A549 (cell line): Measurements from ENCODE around the gene TAF1B. TPM values are rescaled to one million over a fixed set of nuclear protein-coding genes. Genes with fewer than 3 reads are reported as not detected.

Source experiments
- ATAC-seq, 2 experiments: fragments of 200-7000 bp in 1 of 2; fragments of >200 bp in 1 of 2; cut with Nextera tagmentation in 1 of 2; cut with Tn5 transposase in 1 of 2; 3 replicates each; pipeline versions ENCODE4 v1.8.0 to v1.9.1; 2018 to 2020; ENCODE audit warnings: mild to moderate bottlenecking in 1 of 2, moderate library complexity in 1 of 2
- CTCF ChIA-PET: fragments of 300-600 bp; sonication (Branson Sonifier 250); formaldehyde crosslinking; extraction: SDS; loops from one replicate; lab custom pipeline; 2021; ENCODE audit warnings: antibody characterized with exemption, inconsistent platforms; lab: Yijun Ruan, JAX
- POLR2A ChIA-PET: fragments of 350-600 bp; formaldehyde crosslinking; extraction: SDS; loops from one replicate; lab custom pipeline; 2021; ENCODE audit warnings: antibody characterized with exemption, inconsistent platforms; lab: Yijun Ruan, JAX
- DNase-seq, 2 experiments: peaks; one replicate each; pipeline versions ENCODE4 v3.0.0 to v3.0.0-alpha.2; 2011 to 2016; ENCODE audit warnings: low read depth in 1 of 2, low spot score in 1 of 2
- FAIRE-seq: peaks from 2 replicates; lab custom pipeline; 2011; peaks lifted over from hg19 to GRCh38; lab: Jason Lieb, UNC
- H3K27ac ChIP-seq, 2 experiments: fragments of >200 bp; sonication (Bioruptor Twin); formaldehyde crosslinking; 3 replicates each; pipeline ENCODE4 v1.5.1; 2016 to 2017
- H3K4me1 ChIP-seq: fragments of >200 bp; sonication (Bioruptor Twin); formaldehyde crosslinking; 3 replicates; pipeline ENCODE4 v1.6.1; 2016
- H3K4me2 ChIP-seq: fragments of >200 bp; sonication (Bioruptor Twin); formaldehyde crosslinking; 3 replicates; pipeline ENCODE4 v1.6.1; 2016
- H3K4me3 ChIP-seq: fragments of >200 bp; sonication (Bioruptor Twin); formaldehyde crosslinking; 3 replicates; pipeline ENCODE4 v1.5.1; 2016
- H3K9me3 ChIP-seq: fragments of >200 bp; sonication (Bioruptor Twin); formaldehyde crosslinking; 3 replicates; pipeline ENCODE4 v1.6.1; 2016
- ATOH8 ChIP-seq: fragments of 250-450 bp; sonication (Bioruptor Pico); IDR thresholded peaks from 2 replicates; pipeline ENCODE4 v1.5.0; 2020; ENCODE audit warnings: low read depth, mild to moderate bottlenecking, moderate library complexity
- BHLHE40 ChIP-seq: IDR thresholded peaks from 2 replicates; pipeline ENCODE4 v1.6.1; 2012; ENCODE audit warnings: low read depth, low read length, inconsistent platforms
- CBX2 ChIP-seq: fragments of 200-600 bp; sonication (generic); IDR thresholded peaks from 2 replicates; pipeline ENCODE4 v1.6.1; 2016; ENCODE audit warnings: low read depth, mild to moderate bottlenecking, borderline replicate concordance
- CBX8 ChIP-seq: fragments of 200-600 bp; sonication (generic); IDR thresholded peaks from 2 replicates; pipeline ENCODE4 v1.6.1; 2016
- CEBPB ChIP-seq, 2 experiments: fragments of >200 bp in 1 of 2; sonication (Bioruptor Twin) in 1 of 2; formaldehyde crosslinking in 1 of 2; IDR thresholded peaks; 2 replicates each; pipeline ENCODE4 v1.6.1; 2012 to 2016
- CHD4 ChIP-seq: fragments of 200-600 bp; sonication (generic); IDR thresholded peaks from 2 replicates; pipeline ENCODE4 v1.6.1; 2016; ENCODE audit warnings: antibody characterized with exemption, mild to moderate bottlenecking, borderline replicate concordance
- E2F6 ChIP-seq: IDR thresholded peaks from 2 replicates; pipeline ENCODE4 v1.6.1; 2012; ENCODE audit warnings: low read depth, borderline replicate concordance
- FOXS1 ChIP-seq: fragments of 250-450 bp; sonication (Bioruptor Pico); IDR thresholded peaks from 2 replicates; pipeline ENCODE4 v1.5.0; 2020; ENCODE audit warnings: mild to moderate bottlenecking, moderate library complexity
- GATA3 ChIP-seq: IDR thresholded peaks from 2 replicates; pipeline ENCODE4 v1.6.1; 2012; ENCODE audit warnings: borderline replicate concordance
- HEYL ChIP-seq: fragments of 250-450 bp; sonication (Bioruptor Pico); IDR thresholded peaks from 2 replicates; pipeline ENCODE4 v1.8.0; 2021; ENCODE audit warnings: mild to moderate bottlenecking, moderate library complexity
- HOXB5 ChIP-seq: fragments of 250-450 bp; sonication (Bioruptor Pico); IDR thresholded peaks from 2 replicates; pipeline ENCODE4 v1.5.0; 2020; ENCODE audit warnings: mild to moderate bottlenecking, moderate library complexity
- JUN ChIP-seq, 2 experiments: fragments of >200 bp; sonication (Bioruptor Twin); formaldehyde crosslinking; IDR thresholded peaks; 2 replicates in 1 of 2; 3 replicates in 1 of 2; pipeline ENCODE4 v1.6.1; 2016 to 2017
- JUNB ChIP-seq: fragments of >200 bp; sonication (Bioruptor Twin); formaldehyde crosslinking; IDR thresholded peaks from 2 replicates; pipeline ENCODE4 v1.6.1; 2016
- KDM5A ChIP-seq: fragments of 200-600 bp; sonication (generic); IDR thresholded peaks from 2 replicates; pipeline ENCODE4 v1.6.1; 2016; ENCODE audit warnings: antibody characterized with exemption, mild to moderate bottlenecking
- MAFK ChIP-seq: fragments of 450-650 bp; IDR thresholded peaks from 2 replicates; pipeline ENCODE4 v1.6.1; 2014; ENCODE audit not compliant: partially characterized antibody
- MAX ChIP-seq: IDR thresholded peaks from 2 replicates; pipeline ENCODE4 v1.6.1; 2012
- MAZ ChIP-seq: fragments of 150-350 bp; IDR thresholded peaks from 2 replicates; pipeline ENCODE4 v1.6.1; 2014; ENCODE audit warnings: antibody characterized with exemption, low read depth, low read length, borderline replicate concordance
- PHF8 ChIP-seq: fragments of 200-600 bp; sonication (generic); IDR thresholded peaks from 2 replicates; pipeline ENCODE4 v1.6.1; 2016; ENCODE audit warnings: low read depth, mild to moderate bottlenecking, antibody characterized with exemption, moderate library complexity, borderline replicate concordance
- RARB ChIP-seq: fragments of 250-450 bp; sonication (Bioruptor Pico); IDR thresholded peaks from 2 replicates; pipeline ENCODE4 v1.8.0; 2021; ENCODE audit warnings: mild to moderate bottlenecking, moderate library complexity
- RCOR1 ChIP-seq: fragments of 150-350 bp; IDR thresholded peaks from 2 replicates; pipeline ENCODE4 v1.6.1; 2014; ENCODE audit warnings: antibody characterized with exemption, low read length, low read depth
- SMC3 ChIP-seq: fragments of >200 bp; sonication (Bioruptor Twin); formaldehyde crosslinking; IDR thresholded peaks from 3 replicates; pipeline ENCODE4 v1.6.1; 2018; ENCODE audit warnings: inconsistent platforms
- TFCP2L1 ChIP-seq: fragments of 250-450 bp; sonication (Bioruptor Pico); IDR thresholded peaks from 2 replicates; pipeline ENCODE4 v1.5.0; 2021; ENCODE audit warnings: mild to moderate bottlenecking
- TP53 ChIP-seq: fragments of 250-450 bp; sonication (Bioruptor Pico); IDR thresholded peaks from 2 replicates; pipeline ENCODE4 v1.5.0; 2021; ENCODE audit warnings: mild to moderate bottlenecking, moderate library complexity
- ZFP36 ChIP-seq: fragments of 450-650 bp; IDR thresholded peaks from 2 replicates; pipeline ENCODE4 v1.6.1; 2014; ENCODE audit warnings: borderline replicate concordance; ENCODE audit not compliant: partially characterized antibody
- ZNF302 ChIP-seq: fragments of 250-450 bp; sonication (Bioruptor Pico); IDR thresholded peaks from 2 replicates; pipeline ENCODE4 v1.9.0; 2021; ENCODE audit warnings: inconsistent platforms, mild to moderate bottlenecking, moderate library complexity
- ZSCAN20 ChIP-seq: fragments of 250-450 bp; sonication (Bioruptor Pico); IDR thresholded peaks from 2 replicates; pipeline ENCODE4 v1.8.0; 2022; ENCODE audit warnings: mild to moderate bottlenecking, moderate library complexity
- WGBS: methylation state at CpG from one replicate; pipeline ENCODE4 v1.1.6; 2017; ENCODE audit errors: missing lambda C conversion rate; 5-methylcytosine and 5-hydroxymethylcytosine counted together
- polyA plus RNA-seq, 4 experiments: library from polyadenylated mRNA; depleted of rRNA in 3 of 4; stranded (reverse); fragments of >200 nt; fragmentation: RNase III in 1 of 4; extraction: RNeasy Plus Mini Kit Qiagen cat#74134 plus additional on column Dnase treatment in 1 of 4; gene quantifications; 2 replicates in 3 of 4; 3 replicates in 1 of 4; pipeline ENCODE4 v1.2.3, GENCODE V29; 2011 to 2017
- TF ChIP-seq, protein P1 (sequence below): fragments of >200 bp; sonication (Bioruptor Twin); formaldehyde crosslinking; IDR thresholded peaks from 3 replicates; pipeline ENCODE4 v1.6.1; 2016

Gene TAF1B
- polyA plus RNA-seq, 2 of the 4 experiments (the other 2 are of a cell fraction): 40.6 to 51.7 TPM

- DNase-seq: no peak
- no peak overlapping the region for H3K4me3 ChIP-seq
- peak overlapping the region; percentile 40 for H3K4me2 ChIP-seq
- ChIA-PET CTCF (interaction anchor here (0.5 to 21.2 kb wide), 44 partner anchors 8 to 634 kb away, joined by 3 to 262 read pairs (median 6); partner anchors contain the start of genes CYS1, KLF11, TAF1B and YWHAQ), POLR2A (interaction anchor here (1.7 to 2.1 kb wide), 2 partner anchors 43 to 170 kb away, joined by 5 to 10 read pairs; partner anchors contain the start of genes TAF1B and YWHAQ)
- H3K9me3 ChIP-seq: no peaks in the 10 kb centered on the region
- 73% methylated on average over 5 of the region's 5 CpGs for WGBS
- TF ChIP-seq ZNF302 (CRISPR knock-in tag): no peak
- ATAC-seq: peak in 1 of 2 experiments; percentile 6; a peak in 3 of 6 replicates
- peaks cover 30% of the 10 kb centered on the region for H3K4me1 ChIP-seq
- no peak for FAIRE-seq
- peak overlapping the region; percentile 61 to 87 for H3K27ac ChIP-seq
Measured at GRCh38 chr2:9800639-9800974, 42.7 kb upstream of the TAF1B start.

GRCh38 chr2:9800975-9801726 lies 42.1 kb upstream of the TAF1B start:
- TF ChIP-seq ZSCAN20 (CRISPR knock-in tag) (no peak), CBX2 (no peak), ATOH8 (peak; percentile 21; the same call in 1 of the 2 replicates), TFCP2L1 (CRISPR knock-in tag) (no peak), JUN (IDR thresholded peaks at IDR 0.05) (no peak), CBX8 (no peak), PHF8 (no peak), HOXB5 (CRISPR knock-in tag) (0 out of 2 replicates have a peak, but pooled peaks have one; percentile 9), CHD4 (no peak), MAFK (no peak), E2F6 (peak; percentile 38), SMC3 (no peak), TP53 (CRISPR knock-in tag) (no peak), MAX (0 out of 2 replicates have a peak, but pooled peaks have one; percentile 16)
- ATAC-seq (peak; percentile 14 to 28; a peak in 5 of 6 replicates), DNase-seq (peak in 1 of 2 experiments; percentile 23), FAIRE-seq (no peak)
- 68% methylated on average over 25 of the region's 25 CpGs for WGBS
- CTCF ChIA-PET: interaction anchor here (0.8 to 21.2 kb wide), 23 partner anchors 12 to 634 kb away, joined by 3 to 262 read pairs (median 8); partner anchors contain the start of genes KLF11 and TAF1B
- no peak overlapping the region for H3K4me3 ChIP-seq
- H3K27ac ChIP-seq: peak overlapping the region; percentile 61 to 87
- H3K4me2 ChIP-seq: peak overlapping the region; percentile 40
- H3K9me3 ChIP-seq: no peaks in the 10 kb centered on the region
- H3K4me1 ChIP-seq: peaks cover 30% of the 10 kb centered on the region
- POLR2A ChIA-PET: interaction anchor here (0.6 to 2.1 kb wide), 3 partner anchors 42 to 269 kb away, joined by 3 to 10 read pairs (median 5); partner anchors contain the start of genes TAF1B and YWHAQ

DNA sequence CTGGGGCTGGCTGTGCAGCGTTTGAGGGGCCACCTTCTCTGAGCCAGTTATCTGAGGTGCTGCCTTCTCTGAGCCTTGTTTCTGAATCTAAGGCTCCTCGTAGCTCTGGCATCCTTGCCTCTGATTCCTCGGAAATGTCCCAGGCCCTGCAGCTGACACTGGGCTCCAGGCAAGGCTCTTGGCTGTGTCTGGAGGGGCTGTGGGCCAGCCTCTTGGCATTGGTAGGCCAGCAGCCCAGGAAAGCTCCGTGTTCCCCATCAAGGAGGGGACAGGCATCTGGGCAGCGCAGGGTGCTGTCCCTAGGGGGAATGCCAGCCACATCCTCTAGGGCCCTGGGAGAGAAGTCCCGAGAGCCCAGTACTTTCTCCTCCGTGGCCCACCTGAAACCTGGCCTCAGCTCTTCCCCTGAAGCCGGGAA lies 40.7 kb upstream of the TAF1B start:
- CTCF ChIA-PET: interaction anchor here (0.8 to 21.2 kb wide), 9 partner anchors 12 to 245 kb away, joined by 3 to 262 read pairs (median 68); partner anchors contain the start of genes KLF11 and TAF1B
- H3K4me2 ChIP-seq: peak overlapping the region; percentile 40
- H3K4me3 ChIP-seq: no peak overlapping the region
- no peaks in the 10 kb centered on the region for H3K9me3 ChIP-seq
- TF ChIP-seq RCOR1: no peak
- TF ChIP-seq GATA3: no peak
- TF ChIP-seq SMC3: no peak
- no peak for TF ChIP-seq CEBPB (IDR thresholded peaks at IDR 0.05)
- TF ChIP-seq MAZ: no peak
- no peak for TF ChIP-seq CBX8
- TF ChIP-seq FOXS1: no peak
- TF ChIP-seq KDM5A: no peak
- TF ChIP-seq HEYL: no peak
- TF ChIP-seq ZSCAN20 (CRISPR knock-in tag): no peak
- TF ChIP-seq JUNB: no peak
- no peak for TF ChIP-seq ZFP36
- no peak for TF ChIP-seq RARB (CRISPR knock-in tag)
- no peak for TF ChIP-seq BHLHE40
- TF ChIP-seq, protein P1, sequence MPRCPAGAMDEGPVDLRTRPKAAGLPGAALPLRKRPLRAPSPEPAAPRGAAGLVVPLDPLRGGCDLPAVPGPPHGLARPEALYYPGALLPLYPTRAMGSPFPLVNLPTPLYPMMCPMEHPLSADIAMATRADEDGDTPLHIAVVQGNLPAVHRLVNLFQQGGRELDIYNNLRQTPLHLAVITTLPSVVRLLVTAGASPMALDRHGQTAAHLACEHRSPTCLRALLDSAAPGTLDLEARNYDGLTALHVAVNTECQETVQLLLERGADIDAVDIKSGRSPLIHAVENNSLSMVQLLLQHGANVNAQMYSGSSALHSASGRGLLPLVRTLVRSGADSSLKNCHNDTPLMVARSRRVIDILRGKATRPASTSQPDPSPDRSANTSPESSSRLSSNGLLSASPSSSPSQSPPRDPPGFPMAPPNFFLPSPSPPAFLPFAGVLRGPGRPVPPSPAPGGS: no peak
- ATAC-seq (no peak), DNase-seq (no peak), FAIRE-seq (no peak)
- peaks cover 30% of the 10 kb centered on the region for H3K4me1 ChIP-seq
- POLR2A ChIA-PET: no interaction called here
- 86% methylated on average over 8 of the region's 8 CpGs for WGBS
- peak overlapping the region; percentile 61 to 87 for H3K27ac ChIP-seq
